ENCODE data around the gene DDO. TPM values are rescaled to one million over a fixed set of nuclear protein-coding genes. Genes with fewer than 3 reads are reported as not detected.

DDO gene
- total RNA-seq, 4 donors from 2014 or later, result 2.5 to 5.0 (median 2.6) TPM

- no peak overlapping the region for H3K27ac ChIP-seq
- H3K4me3 ChIP-seq (replicated peaks in 1 of 3), result no peak overlapping the region
- TF ChIP-seq CTCF (IDR thresholded peaks at IDR 0.05) (no peak), POLR2A (IDR thresholded peaks at IDR 0.05) (no peak)
- no peaks in the 10 kb centered on the region for H3K4me1 ChIP-seq
- intact Hi-C loops (cut with DNase I), result no loop called here
- DNase-seq, result no peak
- no peaks in the 10 kb centered on the region for H3K36me3 ChIP-seq
- no peaks in the 10 kb centered on the region for H3K27me3 ChIP-seq
- no peaks in the 10 kb centered on the region for H3K9me3 ChIP-seq
- WGBS, 2 donors, result 63 to 80% methylated on average over 3 of the region's 3 CpGs
Observed at GRCh38 chr6:110432285-110432900, 17.0 kb upstream of the DDO start.

- no peak for DNase-seq
- no peak for TF ChIP-seq CTCF (IDR thresholded peaks at IDR 0.05)
- TF ChIP-seq POLR2A (IDR thresholded peaks at IDR 0.05), result no peak
- no peak overlapping the region for H3K27ac ChIP-seq
- no peaks in the 10 kb centered on the region for H3K9me3 ChIP-seq
- no peaks in the 10 kb centered on the region for H3K36me3 ChIP-seq
- intact Hi-C loops (cut with DNase I), result no loop called here
- no peak overlapping the region for H3K4me3 ChIP-seq (replicated peaks in 1 of 3)
- no peaks in the 10 kb centered on the region for H3K4me1 ChIP-seq
- no peaks in the 10 kb centered on the region for H3K27me3 ChIP-seq
- WGBS, 2 donors, result 85 to 100% methylated on average over 2 of the region's 4 CpGs
Observed at GRCh38 chr6:110430741-110431140, 15.4 kb upstream of the DDO start.

- H3K9me3 ChIP-seq, result no peaks in the 10 kb centered on the region
- no peaks in the 10 kb centered on the region for H3K27me3 ChIP-seq
- H3K4me1 ChIP-seq, result no peaks in the 10 kb centered on the region
- H3K4me3 ChIP-seq (replicated peaks in 1 of 3), result no peak overlapping the region
- TF ChIP-seq CTCF (IDR thresholded peaks at IDR 0.05) (no peak), POLR2A (IDR thresholded peaks at IDR 0.05) (no peak)
- no peaks in the 10 kb centered on the region for H3K36me3 ChIP-seq
- no peak overlapping the region for H3K27ac ChIP-seq
- no peak for DNase-seq
- WGBS, 2 donors, result 39 to 54% methylated on average over 4 to 5 of the region's 5 CpGs
- intact Hi-C loops (cut with DNase I), result no loop called here
Observed at GRCh38 chr6:110430236-110430635, 14.9 kb upstream of the DDO start.

GRCh38 chr6:110428153-110428552, 12.8 kb upstream of the DDO start:
- Histone ChIP-seq H3K4me1 (no peaks in the 10 kb centered on the region), H3K27me3 (no peaks in the 10 kb centered on the region), H3K9me3 (no peaks in the 10 kb centered on the region), H3K36me3 (no peaks in the 10 kb centered on the region), H3K27ac (no peak overlapping the region), H3K4me3 (replicated peaks in 1 of 3) (no peak overlapping the region)
- TF ChIP-seq POLR2A (IDR thresholded peaks at IDR 0.05) (no peak), CTCF (IDR thresholded peaks at IDR 0.05) (no peak)
- WGBS, 2 donors, result 100% methylated on average over 2 of the region's 2 CpGs
- DNase-seq, result no peak
- intact Hi-C loops (cut with DNase I), result no loop called here

- Histone ChIP-seq H3K4me1 (no peaks in the 10 kb centered on the region), H3K9me3 (no peaks in the 10 kb centered on the region), H3K36me3 (no peaks in the 10 kb centered on the region), H3K27me3 (no peaks in the 10 kb centered on the region), H3K27ac (no peak overlapping the region), H3K4me3 (replicated peaks in 1 of 3) (no peak overlapping the region)
- DNase-seq, result no peak
- intact Hi-C loops (cut with DNase I), result no loop called here
- TF ChIP-seq POLR2A (IDR thresholded peaks at IDR 0.05), result no peak
- TF ChIP-seq CTCF (IDR thresholded peaks at IDR 0.05), result no peak
- WGBS, 2 donors, result 37 to 49% methylated on average over 5 of the region's 5 CpGs
Observed at GRCh38 chr6:110425816-110426215, 10.4 kb upstream of the DDO start.

Data from thyroid gland (tissue), 4 donors.